GM06990 (cell line): Measurements from ENCODE around the gene PON3.

Experiments
- DNase-seq: peaks from one replicate; pipeline ENCODE4 v3.0.0-alpha.2; 2011; ENCODE audit not compliant: insufficient read length; ENCODE audit errors: extremely low read depth
- H3K27me3 ChIP-seq: replicated peaks from 2 replicates; pipeline ENCODE4 v1.6.0; 2011; ENCODE audit warnings: low read length; ENCODE audit not compliant: control insufficient read depth, insufficient read depth
- H3K36me3 ChIP-seq: 2 replicates; pipeline ENCODE4 v1.5.1; 2011; ENCODE audit warnings: low read length; ENCODE audit not compliant: control insufficient read depth, insufficient read depth
- H3K4me3 ChIP-seq: replicated peaks from 2 replicates; pipeline ENCODE4 v1.5.1; 2011; ENCODE audit warnings: low read depth, mild to moderate bottlenecking, control low read depth, low read length
- CTCF ChIP-seq: IDR thresholded peaks from 2 replicates; pipeline ENCODE4 v1.5.1; 2011; ENCODE audit warnings: low read length, control low read depth, mild to moderate bottlenecking, inconsistent platforms; ENCODE audit not compliant: insufficient read depth, poor library complexity, severe bottlenecking

Gene PON3

DNA sequence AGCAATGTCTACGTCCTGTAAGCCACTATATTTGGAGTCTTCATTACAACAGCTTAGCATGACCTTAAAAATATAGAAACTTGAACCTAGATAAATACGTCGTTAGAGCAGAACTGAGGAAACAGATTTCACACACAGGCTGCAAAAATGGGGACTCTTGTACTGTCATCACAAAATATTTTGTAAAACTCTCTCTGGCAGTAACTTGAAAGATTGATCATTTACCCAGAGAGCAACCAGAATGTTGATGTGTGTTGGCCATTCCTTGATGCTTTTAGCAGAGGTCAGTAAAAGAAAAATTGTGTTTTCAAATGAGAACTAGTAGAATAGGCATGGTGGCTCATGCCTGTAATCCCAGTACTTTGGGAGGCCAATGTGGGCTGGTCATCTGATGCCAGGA is 57.3 kb downstream of the PON3 start:
- no peaks in the 10 kb centered on the region for H3K27me3 ChIP-seq
- TF ChIP-seq CTCF: no peak
- no peak overlapping the region for H3K4me3 ChIP-seq
- DNase-seq: no peak
- H3K36me3 ChIP-seq: no peaks in the 10 kb centered on the region

- Histone ChIP-seq H3K4me3 (no peak overlapping the region), H3K27me3 (no peaks in the 10 kb centered on the region), H3K36me3 (no peaks in the 10 kb centered on the region)
- TF ChIP-seq CTCF: no peak
- no peak for DNase-seq
Observed at GRCh38 chr7:95335093-95335492, 61.1 kb downstream of the PON3 start.

GRCh38 chr7:95334447-95334846 is 61.7 kb downstream of the PON3 start:
- Histone ChIP-seq H3K4me3 (no peak overlapping the region), H3K36me3 (no peaks in the 10 kb centered on the region), H3K27me3 (no peaks in the 10 kb centered on the region)
- no peak for DNase-seq
- TF ChIP-seq CTCF: no peak

DNA sequence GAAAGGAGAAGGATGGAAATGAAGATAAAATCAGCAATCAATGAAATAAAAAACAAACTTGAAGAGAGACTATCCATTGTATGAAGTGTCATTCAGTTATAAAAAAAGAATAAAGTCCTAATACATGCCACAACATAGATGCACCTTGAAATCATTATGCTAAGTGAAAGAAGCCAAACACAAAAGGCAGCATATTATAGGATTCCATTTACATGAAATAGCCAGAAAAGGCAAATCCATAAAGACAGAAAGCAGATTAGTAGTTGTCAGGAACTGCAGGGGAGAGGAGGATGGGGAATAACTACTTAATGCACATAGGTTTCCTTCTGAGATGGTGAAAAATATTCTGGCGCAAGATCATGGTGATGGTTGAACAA is 65.2 kb downstream of the PON3 start:
- no peak overlapping the region for H3K4me3 ChIP-seq
- no peak for DNase-seq
- H3K27me3 ChIP-seq: no peaks in the 10 kb centered on the region
- H3K36me3 ChIP-seq: no peaks in the 10 kb centered on the region
- no peak for TF ChIP-seq CTCF

- Histone ChIP-seq H3K36me3 (no peaks in the 10 kb centered on the region), H3K4me3 (peak overlapping the region; percentile 41), H3K27me3 (no peaks in the 10 kb centered on the region)
- TF ChIP-seq CTCF: no peak
- peak; percentile 6 for DNase-seq
Observed at GRCh38 chr7:95330204-95330960, 65.8 kb downstream of the PON3 start.

- no peak overlapping the region for H3K4me3 ChIP-seq
- TF ChIP-seq CTCF: no peak
- DNase-seq: no peak
- H3K36me3 ChIP-seq: no peaks in the 10 kb centered on the region
- no peaks in the 10 kb centered on the region for H3K27me3 ChIP-seq
Observed at GRCh38 chr7:95327356-95327755, 68.8 kb downstream of the PON3 start.
